SK-N-SH treated with all-trans-retinoic acid at 6 μM for 48 hours (cell line): ENCODE measurements around the gene MTO1.
"Not testable (repeated sequence)": the region's sequence is repeated elsewhere in the genome, so short reads cannot be mapped to it uniquely, and the experiment has no call there.

ENCODE experiments used
- ATAC-seq: fragments of 200-7000 bp; cut with Tn5 transposase; 3 replicates; pipeline ENCODE4 v1.9.1; 2020; ENCODE audit warnings: mild to moderate bottlenecking, moderate library complexity
- ARNTL ChIP-seq: fragments of 450-650 bp; formaldehyde crosslinking; IDR thresholded peaks from 2 replicates; pipeline ENCODE4 v1.5.0; 2020; ENCODE audit warnings: low read depth, mild to moderate bottlenecking, moderate library complexity, borderline replicate concordance
- BACH2 ChIP-seq: fragments of 250-450 bp; sonication (Bioruptor Pico); IDR thresholded peaks from 2 replicates; pipeline ENCODE4 v1.9.0; 2021; ENCODE audit warnings: mild to moderate bottlenecking, borderline replicate concordance
- CREB5 ChIP-seq: fragments of 250-450 bp; sonication (Bioruptor Pico); IDR thresholded peaks from 2 replicates; pipeline ENCODE4 v1.5.1; 2020; ENCODE audit warnings: low read depth, mild to moderate bottlenecking, moderate library complexity
- CSDC2 ChIP-seq: fragments of 250-450 bp; sonication (Bioruptor Pico); IDR thresholded peaks from 2 replicates; pipeline ENCODE4 v1.5.0; 2020; ENCODE audit warnings: mild to moderate bottlenecking, moderate library complexity
- CSRNP3 ChIP-seq: fragments of 250-450 bp; sonication (Bioruptor Pico); IDR thresholded peaks from 2 replicates; pipeline ENCODE4 v1.5.1; 2021; ENCODE audit warnings: mild to moderate bottlenecking, moderate library complexity
- ESRRG ChIP-seq: fragments of 250-450 bp; sonication (Bioruptor Pico); IDR thresholded peaks from 2 replicates; pipeline ENCODE4 v1.6.1; 2021; ENCODE audit warnings: mild to moderate bottlenecking
- GLIS3 ChIP-seq: fragments of 250-450 bp; sonication (Bioruptor Pico); IDR thresholded peaks from 2 replicates; pipeline ENCODE4 v1.5.0; 2020; ENCODE audit warnings: mild to moderate bottlenecking, moderate library complexity
- ISL1 ChIP-seq: fragments of 250-450 bp; sonication (Bioruptor Pico); IDR thresholded peaks from 2 replicates; pipeline ENCODE4 v2.1.2; 2022; ENCODE audit warnings: mild to moderate bottlenecking, moderate library complexity
- OSR1 ChIP-seq: fragments of 250-450 bp; sonication (Bioruptor Pico); IDR thresholded peaks from 2 replicates; pipeline ENCODE4 v1.8.0; 2022; ENCODE audit warnings: moderate library complexity, mild to moderate bottlenecking, inconsistent platforms
- PATZ1 ChIP-seq: fragments of 250-450 bp; sonication (Bioruptor Pico); IDR thresholded peaks from 2 replicates; pipeline ENCODE4 v1.8.0; 2020; ENCODE audit warnings: mild to moderate bottlenecking, moderate library complexity, borderline replicate concordance
- POU6F1 ChIP-seq: fragments of 250-450 bp; sonication (Bioruptor Pico); IDR thresholded peaks from 2 replicates; pipeline ENCODE4 v1.8.0; 2021; ENCODE audit warnings: low read depth, mild to moderate bottlenecking, moderate library complexity, borderline replicate concordance
- PPARA ChIP-seq: fragments of 250-450 bp; sonication (Bioruptor Pico); IDR thresholded peaks from 2 replicates; pipeline ENCODE4 v1.5.0; 2020; ENCODE audit warnings: mild to moderate bottlenecking, borderline replicate concordance
- RARB ChIP-seq: fragments of 250-450 bp; sonication (Bioruptor Pico); IDR thresholded peaks from 2 replicates; pipeline ENCODE4 v1.8.0; 2021; ENCODE audit warnings: mild to moderate bottlenecking, moderate library complexity
- SNAI2 ChIP-seq: fragments of 250-450 bp; sonication (Bioruptor Pico); IDR thresholded peaks from 2 replicates; pipeline ENCODE4 v1.5.0; 2020; ENCODE audit warnings: mild to moderate bottlenecking, moderate library complexity
- TCF4 ChIP-seq: fragments of 250-450 bp; sonication (Bioruptor Pico); IDR thresholded peaks from 2 replicates; pipeline ENCODE4 v1.8.0; 2021; ENCODE audit warnings: mild to moderate bottlenecking, moderate library complexity, borderline replicate concordance
- TOX ChIP-seq: fragments of 250-450 bp; sonication (Bioruptor Pico); IDR thresholded peaks from 2 replicates; pipeline ENCODE4 v1.8.0; 2021; ENCODE audit warnings: mild to moderate bottlenecking, moderate library complexity, borderline replicate concordance
- TSHZ2 ChIP-seq: fragments of 250-450 bp; sonication (Bioruptor Pico); IDR thresholded peaks from 2 replicates; pipeline ENCODE4 v1.5.0; 2020; ENCODE audit warnings: mild to moderate bottlenecking, moderate library complexity
- ZC3H10 ChIP-seq: fragments of 250-450 bp; sonication (Bioruptor Pico); IDR thresholded peaks from 2 replicates; pipeline ENCODE4 v1.5.1; 2021; ENCODE audit warnings: mild to moderate bottlenecking, moderate library complexity
- ZFP3 ChIP-seq: fragments of 250-450 bp; sonication (Bioruptor Pico); IDR thresholded peaks from 2 replicates; pipeline ENCODE4 v1.5.0; 2020; ENCODE audit warnings: mild to moderate bottlenecking, moderate library complexity
- ZFP30 ChIP-seq: fragments of 450-650 bp; formaldehyde crosslinking; IDR thresholded peaks from 2 replicates; pipeline ENCODE4 v1.5.0; 2022; ENCODE audit warnings: mild to moderate bottlenecking, moderate library complexity
- ZNF565 ChIP-seq: fragments of 450-650 bp; formaldehyde crosslinking; conservative IDR thresholded peaks from 2 replicates; pipeline ENCODE4 v1.5.0; 2020; ENCODE audit warnings: low read depth, mild to moderate bottlenecking, moderate library complexity
- ZNF70 ChIP-seq: fragments of 450-650 bp; formaldehyde crosslinking; IDR thresholded peaks from 2 replicates; pipeline ENCODE4 v1.5.0; 2020; ENCODE audit warnings: mild to moderate bottlenecking, moderate library complexity
- ZNF8 ChIP-seq: fragments of 450-650 bp; formaldehyde crosslinking; IDR thresholded peaks from 2 replicates; pipeline ENCODE4 v1.5.0; 2020; ENCODE audit warnings: mild to moderate bottlenecking, moderate library complexity

MTO1 gene

GRCh38 chr6:73518982-73519881 is 57.7 kb downstream of the MTO1 start:
- ATAC-seq: not testable (repeated sequence)
- TF ChIP-seq TOX (CRISPR knock-in tag): peak; percentile 66; the same call in 1 of the 2 replicates
- TF ChIP-seq RARB (CRISPR knock-in tag): peak; percentile 74; the same call in 1 of the 2 replicates

GRCh38 chr6:73519926-73520687 is 58.6 kb downstream of the MTO1 start:
- TF ChIP-seq TSHZ2 (CRISPR knock-in tag) (0 out of 2 replicates have a peak, but pooled peaks have one; percentile 31), TCF4 (CRISPR knock-in tag) (no peak), CSDC2 (CRISPR knock-in tag) (peak; percentile 66; the same call in 1 of the 2 replicates), OSR1 (CRISPR knock-in tag) (no peak), ARNTL (CRISPR knock-in tag) (no peak), ESRRG (CRISPR knock-in tag) (no peak; the same call in 1 of the 2 replicates), RARB (CRISPR knock-in tag) (no peak), ZNF70 (CRISPR knock-in tag) (no peak), ZNF8 (no peak), PATZ1 (CRISPR knock-in tag) (peak; percentile 28; the same call in 1 of the 2 replicates), PPARA (no peak), CREB5 (peak; percentile 52; the same call in 1 of the 2 replicates), ZFP30 (CRISPR knock-in tag) (0 out of 2 replicates have a peak, but pooled peaks have one; percentile 10), CSRNP3 (CRISPR knock-in tag) (no peak), POU6F1 (CRISPR knock-in tag) (no peak), BACH2 (no peak), ZC3H10 (CRISPR knock-in tag) (no peak), TOX (CRISPR knock-in tag) (no peak), ISL1 (CRISPR knock-in tag) (no peak), ZFP3 (0 out of 2 replicates have a peak, but pooled peaks have one; percentile 10), SNAI2 (CRISPR knock-in tag) (peak; percentile 77; the same call in 1 of the 2 replicates), GLIS3 (no peak; the same call in none of the 2 replicates), ZNF565 (CRISPR knock-in tag) (no peak)

More at GRCh38 chr6:73519926-73520687, 58.6 kb downstream of the MTO1 start:
- peak; percentile 53 for ATAC-seq
